Measurements from ENCODE around the gene CD320.

DNA sequence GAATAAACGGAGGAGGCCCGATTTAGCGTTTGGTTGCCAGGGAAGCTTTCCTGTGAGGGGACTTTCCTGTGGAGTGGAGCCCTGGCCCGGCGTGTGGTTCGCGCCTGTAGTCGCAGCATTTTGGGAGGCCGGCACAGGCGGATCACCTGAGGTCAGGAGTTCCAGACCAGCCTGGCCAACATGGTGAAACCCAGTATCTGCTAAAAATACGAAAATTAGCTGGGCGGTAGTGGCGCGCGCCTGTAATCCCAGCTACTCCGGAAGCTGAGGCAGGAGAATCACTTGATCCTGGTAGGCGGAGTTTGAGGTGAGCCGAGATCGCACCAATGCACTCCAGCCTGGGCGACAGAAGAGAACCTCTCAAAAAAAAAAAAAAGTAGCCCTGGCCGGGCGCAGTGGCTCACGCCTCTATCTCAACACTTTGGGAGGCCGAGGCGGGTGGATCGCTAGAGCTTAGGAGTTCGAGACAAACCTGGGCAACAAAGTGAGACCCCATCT, 28.0 kb upstream of the CD320 start:
- TF ChIP-seq, protein P1, sequence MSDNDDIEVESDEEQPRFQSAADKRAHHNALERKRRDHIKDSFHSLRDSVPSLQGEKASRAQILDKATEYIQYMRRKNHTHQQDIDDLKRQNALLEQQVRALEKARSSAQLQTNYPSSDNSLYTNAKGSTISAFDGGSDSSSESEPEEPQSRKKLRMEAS (IDR thresholded peaks at IDR 0.05) = no peak
- TF ChIP-seq, protein P2, sequence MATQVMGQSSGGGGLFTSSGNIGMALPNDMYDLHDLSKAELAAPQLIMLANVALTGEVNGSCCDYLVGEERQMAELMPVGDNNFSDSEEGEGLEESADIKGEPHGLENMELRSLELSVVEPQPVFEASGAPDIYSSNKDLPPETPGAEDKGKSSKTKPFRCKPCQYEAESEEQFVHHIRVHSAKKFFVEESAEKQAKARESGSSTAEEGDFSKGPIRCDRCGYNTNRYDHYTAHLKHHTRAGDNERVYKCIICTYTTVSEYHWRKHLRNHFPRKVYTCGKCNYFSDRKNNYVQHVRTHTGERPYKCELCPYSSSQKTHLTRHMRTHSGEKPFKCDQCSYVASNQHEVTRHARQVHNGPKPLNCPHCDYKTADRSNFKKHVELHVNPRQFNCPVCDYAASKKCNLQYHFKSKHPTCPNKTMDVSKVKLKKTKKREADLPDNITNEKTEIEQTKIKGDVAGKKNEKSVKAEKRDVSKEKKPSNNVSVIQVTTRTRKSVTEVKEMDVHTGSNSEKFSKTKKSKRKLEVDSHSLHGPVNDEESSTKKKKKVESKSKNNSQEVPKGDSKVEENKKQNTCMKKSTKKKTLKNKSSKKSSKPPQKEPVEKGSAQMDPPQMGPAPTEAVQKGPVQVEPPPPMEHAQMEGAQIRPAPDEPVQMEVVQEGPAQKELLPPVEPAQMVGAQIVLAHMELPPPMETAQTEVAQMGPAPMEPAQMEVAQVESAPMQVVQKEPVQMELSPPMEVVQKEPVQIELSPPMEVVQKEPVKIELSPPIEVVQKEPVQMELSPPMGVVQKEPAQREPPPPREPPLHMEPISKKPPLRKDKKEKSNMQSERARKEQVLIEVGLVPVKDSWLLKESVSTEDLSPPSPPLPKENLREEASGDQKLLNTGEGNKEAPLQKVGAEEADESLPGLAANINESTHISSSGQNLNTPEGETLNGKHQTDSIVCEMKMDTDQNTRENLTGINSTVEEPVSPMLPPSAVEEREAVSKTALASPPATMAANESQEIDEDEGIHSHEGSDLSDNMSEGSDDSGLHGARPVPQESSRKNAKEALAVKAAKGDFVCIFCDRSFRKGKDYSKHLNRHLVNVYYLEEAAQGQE (IDR thresholded peaks at IDR 0.05; ENCODE audit: low read depth) = no peak
- TF ChIP-seq RAD21 (IDR thresholded peaks at IDR 0.05; ENCODE audit: low read depth) (no peak), EP300 (IDR thresholded peaks at IDR 0.05; ENCODE audit: borderline replicate concordance) (no peak), CEBPB (IDR thresholded peaks at IDR 0.05) (no peak), ZBTB7A (IDR thresholded peaks at IDR 0.05; ENCODE audit: low read depth) (no peak), TAF1 (IDR thresholded peaks at IDR 0.05; ENCODE audit: low read depth) (no peak), TEAD4 (IDR thresholded peaks at IDR 0.05) (no peak), CREB1 (IDR thresholded peaks at IDR 0.05; ENCODE audit: low read depth) (no peak)
